GM19438 (cell line): ENCODE results near the gene RASSF4.

ENCODE experiments used
- ATAC-seq: cut with Tn5 transposase; IDR thresholded peaks from one replicate; pipeline ENCODE4 v1.9.1; 2021; ENCODE audit warnings: low read depth; ENCODE audit not compliant: unreplicated experiment

RASSF4 gene

DNA sequence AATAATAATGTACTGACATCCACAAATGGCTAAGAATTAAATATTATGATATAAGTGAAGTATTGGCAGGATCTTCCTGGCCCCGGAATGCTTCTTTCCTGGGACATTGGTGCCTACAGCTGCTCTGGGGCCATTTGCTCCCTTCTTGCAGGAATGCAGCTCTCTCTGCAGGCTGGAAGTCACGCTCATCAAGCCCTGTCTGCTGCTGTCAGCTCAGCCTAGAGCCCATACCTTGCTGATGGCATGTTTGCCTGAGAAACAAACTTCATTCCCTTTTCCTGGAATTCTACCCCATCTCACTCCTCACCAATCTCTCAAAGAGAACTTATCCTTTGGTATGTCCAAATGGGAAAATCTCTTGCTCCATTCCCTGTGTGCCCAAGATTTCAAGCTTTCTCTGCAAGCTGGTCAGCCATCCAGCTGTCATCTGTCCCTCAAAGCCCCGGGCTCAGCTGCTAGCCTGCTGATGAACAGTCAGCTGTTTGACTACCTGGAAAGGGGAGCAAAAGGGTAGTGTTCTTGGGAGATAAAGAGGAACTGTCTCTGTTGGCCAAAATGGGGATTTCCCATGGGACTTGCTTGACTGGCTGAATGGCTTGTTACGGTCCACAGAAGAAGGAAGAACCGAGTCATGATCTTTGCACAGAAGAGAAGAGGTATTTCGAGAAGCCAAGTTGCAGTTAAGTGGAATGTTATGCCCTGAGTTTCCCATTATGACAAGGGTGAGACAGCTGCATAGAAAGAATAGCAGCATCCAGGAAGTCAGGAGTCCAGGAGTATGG lies 12.0 kb upstream of the RASSF4 start:
- ATAC-seq = peak; percentile 54

DNA sequence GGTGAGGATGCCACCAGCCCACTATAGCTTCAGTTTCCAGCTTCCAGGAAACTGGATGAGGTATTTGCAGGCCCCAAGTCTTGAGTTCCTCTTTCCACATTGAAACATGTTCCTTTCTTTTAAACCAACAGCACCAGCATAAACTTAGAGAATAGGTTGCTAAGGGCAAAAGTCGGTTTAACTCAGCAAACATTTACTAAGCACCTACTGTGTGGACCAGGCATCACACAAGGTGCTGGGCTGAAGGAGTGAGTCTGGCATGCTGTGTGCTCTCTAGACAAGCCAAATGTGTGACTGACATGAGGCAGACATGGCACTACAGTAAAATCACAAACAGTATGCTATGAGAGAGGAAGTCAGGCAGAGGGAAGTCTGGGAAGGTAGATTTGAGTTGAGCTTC lies 11.0 kb upstream of the RASSF4 start:
- no peak for ATAC-seq

DNA sequence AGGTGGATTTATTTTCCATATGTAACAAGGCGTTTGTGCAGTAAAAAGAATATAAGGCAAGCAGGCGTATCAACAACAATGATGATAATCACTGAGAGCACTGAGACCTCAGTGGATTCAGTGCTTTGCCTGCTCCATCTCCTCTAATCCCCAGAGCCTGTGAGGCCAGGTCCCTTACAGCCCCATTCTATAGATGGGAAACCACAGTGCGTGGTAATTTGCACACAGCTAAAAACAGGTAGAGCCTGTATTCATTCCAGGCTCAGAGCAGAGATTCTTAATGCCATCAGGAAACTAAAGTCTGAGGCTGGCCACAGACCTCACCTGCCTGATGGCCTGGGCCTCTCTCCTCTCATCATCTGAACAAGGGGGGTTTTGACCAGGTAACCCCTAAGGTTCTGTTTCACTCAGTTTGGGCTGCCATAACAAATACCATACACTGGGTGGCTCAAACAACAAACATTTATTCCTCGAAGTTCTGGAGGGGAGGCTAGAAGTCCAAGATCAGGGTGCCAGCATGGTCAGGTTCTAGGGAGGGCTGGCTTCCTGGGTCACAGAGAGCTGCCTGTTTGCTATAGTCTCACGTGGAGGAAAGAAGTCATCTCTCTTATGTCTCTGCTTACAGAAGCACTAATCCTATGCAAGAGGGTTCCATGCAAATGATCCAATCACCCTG lies 10.3 kb upstream of the RASSF4 start:
- no peak for ATAC-seq

GRCh38 chr10:44949915-44950314 lies 9.7 kb upstream of the RASSF4 start:
- ATAC-seq = no peak

- no peak for ATAC-seq
Observed at GRCh38 chr10:44950326-44951225, 9.0 kb upstream of the RASSF4 start.

DNA sequence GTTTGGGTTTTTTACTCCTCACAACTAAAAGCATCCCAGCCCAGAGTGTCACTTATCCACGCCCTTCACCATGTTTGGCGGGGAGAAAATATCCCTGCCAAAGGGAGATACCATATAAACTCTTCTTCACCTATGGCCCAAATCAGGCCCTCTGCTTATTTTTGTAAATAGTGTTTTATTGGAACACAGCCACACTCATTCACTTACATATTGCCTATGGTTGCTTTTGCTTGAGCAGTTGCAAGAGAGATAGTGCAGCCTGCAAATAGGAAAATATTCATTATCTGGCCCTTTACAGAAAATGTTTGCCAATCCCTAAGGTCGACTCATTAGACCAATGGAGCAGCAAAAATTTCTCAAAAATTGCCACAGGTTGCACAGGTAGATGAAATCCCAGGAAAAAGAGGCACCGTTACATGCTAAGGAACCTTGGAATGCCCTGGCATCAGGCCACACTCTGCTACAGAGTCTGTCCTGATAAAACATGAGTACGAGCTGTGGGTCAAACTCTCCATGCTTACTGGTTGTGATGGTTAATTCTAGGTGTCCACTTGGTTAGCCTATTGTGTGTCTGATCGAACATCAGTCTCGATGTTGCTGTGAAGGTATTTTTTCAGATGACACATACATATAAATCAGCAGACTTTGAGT lies 7.9 kb upstream of the RASSF4 start:
- ATAC-seq = no peak

- no peak for ATAC-seq
Observed at GRCh38 chr10:44952779-44953231, 6.8 kb upstream of the RASSF4 start.

GRCh38 chr10:44954042-44954441 lies 5.6 kb upstream of the RASSF4 start:
- no peak for ATAC-seq

DNA sequence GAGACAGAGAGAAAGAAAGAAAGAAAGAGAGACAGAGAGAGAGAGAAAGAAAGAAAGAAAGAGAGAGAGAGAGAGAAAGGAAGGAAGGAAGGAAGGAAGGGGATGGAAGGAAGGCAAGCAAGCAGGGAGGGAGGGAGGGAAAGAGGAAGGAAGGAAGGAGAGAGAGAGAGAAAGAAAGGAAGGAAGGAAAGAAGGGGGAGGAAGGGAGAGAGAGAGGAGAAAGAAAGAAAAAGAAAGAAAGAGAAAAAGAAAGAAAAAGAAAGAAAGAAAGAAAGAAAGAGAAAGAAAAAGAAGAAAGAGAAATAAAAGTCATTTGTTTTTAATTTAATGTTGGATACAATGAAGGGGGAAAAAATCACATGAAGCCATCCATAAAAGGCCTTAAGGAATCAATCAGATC lies 4.6 kb upstream of the RASSF4 start:
- ATAC-seq = no peak

DNA sequence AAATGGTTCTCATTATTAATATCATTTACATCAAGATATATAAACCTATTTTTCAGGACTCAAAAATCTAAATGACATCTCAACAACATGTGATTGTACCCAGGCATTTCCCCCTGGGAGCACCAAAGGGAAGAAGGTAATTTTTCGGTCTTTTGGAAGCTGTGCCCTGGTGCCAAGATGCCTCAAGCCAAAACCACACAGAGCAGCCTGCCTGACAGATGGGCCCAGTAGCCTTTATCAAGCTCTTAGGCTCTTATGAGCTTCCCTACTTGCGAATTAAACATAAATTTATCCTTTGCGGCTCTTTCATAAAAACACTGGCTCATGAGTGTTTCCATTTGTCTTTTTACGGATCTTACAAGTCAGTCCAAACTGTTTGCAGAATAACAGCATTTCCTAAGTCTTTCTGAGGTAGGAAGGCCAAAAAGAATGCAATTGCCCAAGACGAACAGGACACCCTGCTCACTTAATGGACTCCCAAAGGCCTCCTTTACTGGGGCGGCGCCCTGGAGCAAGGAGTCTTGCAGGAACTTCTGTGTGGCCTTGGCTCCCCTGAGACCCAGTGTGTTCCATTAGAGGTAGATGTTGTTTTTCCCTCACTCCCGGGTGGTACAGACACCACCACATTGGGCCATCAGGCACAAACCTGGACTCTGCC lies 4.1 kb upstream of the RASSF4 start:
- no peak for ATAC-seq

DNA sequence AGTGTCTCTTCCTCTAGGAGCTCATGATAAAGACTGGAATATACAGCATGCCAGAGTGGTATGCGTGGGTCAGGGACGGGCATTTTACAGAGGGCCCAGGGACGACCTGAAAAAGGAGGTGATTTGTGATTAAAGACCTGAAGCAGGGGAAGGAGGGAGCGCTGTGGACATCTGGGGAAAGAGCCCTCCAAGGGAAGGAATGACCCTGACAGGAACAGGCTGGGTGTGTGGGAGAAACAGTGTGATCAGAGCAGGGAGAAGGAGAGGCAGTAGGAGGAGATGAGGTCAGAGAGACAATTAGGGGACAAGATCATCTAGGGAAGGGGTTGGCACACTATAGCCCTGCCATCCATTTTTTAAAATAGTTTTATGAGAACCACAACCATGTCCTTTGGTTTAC lies 3.4 kb upstream of the RASSF4 start:
- no peak for ATAC-seq

DNA sequence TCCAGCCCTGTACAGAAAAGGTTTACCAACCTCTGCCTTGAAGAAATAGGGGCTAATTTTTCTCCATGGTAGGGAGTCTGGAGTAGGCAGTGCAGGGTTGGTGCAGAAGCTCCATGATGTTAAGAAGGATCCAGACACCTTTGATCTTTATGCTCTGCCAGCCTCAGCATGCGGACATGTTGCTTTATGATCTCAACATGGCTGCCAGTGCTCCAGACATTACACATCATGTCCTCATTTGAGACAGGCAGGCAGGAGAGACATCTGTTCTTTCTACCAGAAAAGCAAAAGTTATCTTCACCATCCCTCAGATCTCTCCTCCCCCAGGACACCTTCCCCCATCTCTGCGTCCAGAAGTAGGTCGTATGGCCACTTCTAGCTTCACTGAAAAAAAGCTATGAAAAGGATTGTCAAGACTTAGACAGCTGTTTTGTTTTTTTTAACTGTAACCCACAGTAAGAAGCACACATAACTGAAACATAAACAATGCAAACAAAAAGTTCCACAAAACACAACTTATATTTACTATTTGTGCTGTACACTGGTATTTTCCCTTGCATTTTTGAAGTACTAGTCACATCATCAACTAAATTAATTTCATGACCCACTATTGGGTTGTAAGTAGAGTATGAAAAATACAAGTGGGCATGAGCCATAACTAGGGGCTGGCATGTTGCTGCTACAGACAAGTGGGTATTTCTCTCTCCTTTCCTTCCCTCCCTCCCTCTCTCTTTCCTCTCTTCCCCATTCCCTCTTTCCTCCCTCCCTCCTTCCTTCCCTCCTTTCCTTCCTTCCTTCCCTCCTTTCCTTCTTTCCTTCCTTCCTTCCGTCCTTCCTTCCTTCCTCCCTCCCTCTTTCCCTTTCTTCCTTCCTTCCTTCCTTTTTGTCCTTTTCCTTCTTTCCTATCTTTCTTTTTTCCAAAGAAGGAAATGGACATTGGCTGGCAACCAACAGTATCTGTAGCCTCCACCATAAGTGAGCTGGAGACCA lies 2.6 kb upstream of the RASSF4 start:
- no peak for ATAC-seq

DNA sequence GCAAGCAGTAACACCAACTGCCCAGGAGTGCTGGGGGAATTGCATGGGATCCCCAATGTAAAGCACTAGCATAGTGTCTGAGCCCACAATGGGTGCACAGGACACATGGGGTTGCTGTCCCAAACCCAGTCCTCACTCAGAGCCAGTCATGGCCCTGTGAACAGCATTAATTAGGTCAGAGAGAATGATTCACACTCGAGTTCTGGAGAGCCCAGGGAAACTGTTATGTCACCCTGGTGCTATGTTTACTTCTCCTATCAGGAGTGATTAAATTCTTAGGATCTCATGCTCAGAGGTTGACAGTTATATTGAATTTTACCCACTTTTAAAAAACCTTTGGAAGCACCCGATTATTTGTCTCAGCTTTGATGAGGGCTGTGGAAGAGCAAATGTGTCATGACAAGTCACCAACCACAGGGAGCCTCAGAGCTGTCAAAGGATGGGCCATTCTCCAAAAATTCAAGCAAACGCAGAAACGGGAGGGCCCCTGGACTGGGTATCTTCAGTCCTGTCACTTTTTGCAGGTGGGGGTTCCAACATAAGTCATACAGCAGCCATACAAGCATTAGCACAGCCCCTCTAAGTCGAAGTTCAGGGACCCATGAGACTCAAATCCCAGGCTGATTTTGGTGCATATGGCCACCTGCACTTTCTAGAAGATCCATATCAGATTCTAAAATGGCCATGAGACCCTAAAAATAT lies 1.3 kb upstream of the RASSF4 start:
- ATAC-seq = no peak

DNA sequence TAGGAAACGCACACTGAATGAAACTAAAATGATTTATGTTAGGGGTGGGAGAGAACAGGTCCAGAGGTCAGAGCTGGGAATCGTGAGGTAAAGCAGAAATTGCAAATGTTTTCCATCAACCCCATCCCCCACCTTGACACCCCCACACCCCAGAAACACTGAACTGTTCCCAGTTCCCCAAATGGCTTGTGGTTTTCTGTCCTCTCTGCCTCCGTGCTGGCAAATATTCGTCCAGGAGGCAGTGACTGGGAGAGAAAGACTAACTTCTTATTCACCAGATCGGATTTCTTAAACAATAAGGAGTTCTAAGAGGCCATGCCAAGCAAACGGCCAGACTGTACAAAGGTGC lies 730 bp upstream of the RASSF4 start:
- ATAC-seq = no peak

DNA sequence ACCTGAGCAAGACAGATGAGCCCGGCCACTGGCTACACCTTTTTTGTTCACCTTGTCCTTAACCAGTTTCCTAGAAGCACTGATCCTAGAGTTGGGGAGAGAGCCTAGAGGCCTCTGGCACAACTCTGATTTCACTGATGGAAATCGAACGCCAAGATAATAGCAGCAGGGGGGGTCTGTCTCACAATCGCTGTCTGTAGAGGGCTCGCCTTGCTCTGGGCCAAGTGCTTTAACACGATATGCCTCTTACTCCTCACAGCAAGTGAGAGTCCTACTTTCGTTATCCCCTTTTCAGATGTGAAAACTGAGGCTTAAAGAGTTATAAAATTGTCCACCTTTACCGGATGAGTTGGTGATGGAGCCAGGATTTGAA lies 472 bp downstream of the RASSF4 start:
- ATAC-seq = no peak

- ATAC-seq = no peak
Observed at GRCh38 chr10:44960482-44961229, 1.1 kb downstream of the RASSF4 start.

DNA sequence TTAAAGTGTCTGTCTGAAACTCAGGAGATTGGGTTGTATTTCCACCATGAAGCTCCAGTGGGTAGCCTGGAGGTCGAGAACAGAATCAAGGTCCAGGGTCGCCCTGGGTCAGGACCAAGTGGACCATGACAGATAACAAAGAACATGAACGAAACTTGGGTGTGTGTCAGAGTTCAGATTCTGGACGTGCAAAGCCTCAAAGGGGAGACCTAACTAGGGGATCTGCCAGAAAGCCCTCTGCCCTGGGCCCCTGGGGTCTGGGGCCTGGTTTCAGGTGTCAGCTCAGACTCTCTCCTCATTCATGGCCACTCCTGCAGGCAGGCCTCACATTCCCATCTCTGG lies 1.6 kb downstream of the RASSF4 start:
- no peak for ATAC-seq
